ENCODE data around the gene IL18BP. TPM values are rescaled to one million over a fixed set of nuclear protein-coding genes. Genes with fewer than 3 reads are reported as not detected.
A peak's percentile ranks its signal among the peaks of the same experiment; 100 is the strongest.

The IL18BP gene
- total and polyA plus RNA-seq, 2 donors = 2.0 to 10.8 TPM

DNA sequence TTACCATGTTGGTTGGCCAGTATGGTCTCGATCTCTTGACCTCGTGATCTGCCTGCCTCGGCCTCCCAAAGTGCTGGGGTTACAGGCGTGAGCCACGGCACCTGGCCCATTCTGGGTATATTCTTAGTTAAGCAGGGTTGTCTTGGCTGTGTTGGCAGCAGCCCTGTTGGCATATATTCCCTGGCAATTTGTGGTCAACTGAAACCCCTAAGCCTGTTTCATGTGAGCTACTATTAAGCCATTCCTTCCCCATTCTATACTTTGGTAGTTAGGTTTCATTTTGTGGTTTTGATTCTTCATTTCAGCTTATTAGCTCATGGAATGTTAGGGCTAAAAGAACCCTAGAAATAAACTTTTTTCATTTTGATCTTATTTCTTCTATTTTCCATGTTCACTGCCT, 22.2 kb upstream of the IL18BP start:
- no peak overlapping the region for H3K4me3 ChIP-seq (ENCODE audit: low read length in 2 of 2)
- H3K4me1 ChIP-seq (ENCODE audit: control insufficient read depth in 2 of 2, insufficient read depth in 2 of 2, low read length in 2 of 2) = peaks cover 0 to 2% of the 10 kb centered on the region in 2 donors
- 96% methylated on average over 5 of the region's 5 CpGs for WGBS
- H3K27me3 ChIP-seq (ENCODE audit: control insufficient read depth in 2 of 2, insufficient read depth in 1 of 2, low read length in 1 of 2) = no peaks in the 10 kb centered on the region
- H3K36me3 ChIP-seq (ENCODE audit: control insufficient read depth in 2 of 2, insufficient read depth in 2 of 2, low read length in 1 of 2) = peaks cover 2 to 13% of the 10 kb centered on the region in 2 donors
- no peaks in the 10 kb centered on the region for H3K9me3 ChIP-seq (ENCODE audit: control insufficient read depth in 2 of 2, insufficient read depth in 1 of 2, low read length in 1 of 2)
- H3K27ac ChIP-seq (ENCODE audit: low read depth in 1 of 2, low read length in 1 of 2) = no peak overlapping the region
- DNase-seq (ENCODE audit: low read depth in 6 of 9, low spot score in 9 of 9) = no peak

DNA sequence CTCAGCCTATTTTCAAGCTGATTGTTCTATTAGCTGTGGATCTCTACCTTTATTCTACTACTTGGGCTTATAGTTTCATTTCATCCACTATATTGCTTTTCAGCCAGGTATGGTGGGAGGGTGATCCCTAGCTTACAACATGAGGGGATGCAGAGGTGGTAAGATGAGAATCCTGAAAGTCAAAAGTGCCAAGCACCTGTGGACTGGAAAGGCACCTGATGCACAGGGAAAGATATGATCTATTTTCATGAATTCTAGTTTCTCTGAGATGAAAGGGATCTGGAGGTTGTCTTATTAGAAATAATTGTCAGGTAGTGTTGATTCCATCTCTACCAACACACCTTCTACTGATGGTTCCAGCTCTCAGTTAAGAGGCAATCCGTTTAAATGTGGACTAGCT, 21.6 kb upstream of the IL18BP start:
- Histone ChIP-seq H3K9me3 (ENCODE audit: control insufficient read depth in 2 of 2, insufficient read depth in 1 of 2, low read length in 1 of 2) (no peaks in the 10 kb centered on the region), H3K4me1 (ENCODE audit: control insufficient read depth in 2 of 2, insufficient read depth in 2 of 2, low read length in 2 of 2) (peaks cover 0 to 2% of the 10 kb centered on the region in 2 donors), H3K4me3 (ENCODE audit: low read length in 2 of 2) (no peak overlapping the region), H3K27ac (ENCODE audit: low read depth in 1 of 2, low read length in 1 of 2) (no peak overlapping the region), H3K36me3 (ENCODE audit: control insufficient read depth in 2 of 2, insufficient read depth in 2 of 2, low read length in 1 of 2) (peaks cover 2 to 15% of the 10 kb centered on the region in 2 donors), H3K27me3 (ENCODE audit: control insufficient read depth in 2 of 2, insufficient read depth in 1 of 2, low read length in 1 of 2) (no peaks in the 10 kb centered on the region)
- no peak for DNase-seq (ENCODE audit: low read depth in 6 of 9, low spot score in 9 of 9)
- 93% methylated on average over 1 of the region's 1 CpG for WGBS

DNA sequence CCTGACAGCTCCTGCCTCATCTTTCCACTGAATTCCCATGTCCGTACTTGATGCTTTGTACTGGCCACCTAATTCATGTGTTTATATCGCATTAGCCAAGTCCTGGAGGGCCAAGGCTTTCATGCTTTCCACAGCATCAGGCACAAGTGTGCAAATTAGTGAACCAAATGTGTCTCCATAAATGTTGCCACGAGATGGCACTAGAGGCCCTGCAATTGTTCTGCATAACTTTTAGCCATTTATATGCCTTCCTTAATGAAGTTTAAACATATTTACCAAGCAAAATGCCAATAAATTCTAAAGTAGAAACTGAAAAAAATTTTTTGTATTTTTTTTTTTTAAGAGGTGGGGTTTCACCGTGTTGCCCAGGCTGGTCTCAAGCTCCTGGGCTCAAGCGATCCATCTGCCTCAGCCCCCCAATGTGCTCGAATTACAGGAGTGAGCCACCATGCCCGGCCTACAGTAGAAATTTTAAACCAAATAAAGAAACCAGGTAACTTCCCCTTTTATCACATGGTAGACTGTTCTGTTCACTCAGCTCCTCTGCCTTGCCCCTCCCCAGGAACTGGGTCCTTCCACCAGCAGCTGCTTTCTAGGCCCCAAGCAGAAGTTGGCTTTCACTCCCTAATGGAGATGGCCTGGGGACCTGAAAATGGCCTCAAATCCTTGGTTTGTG, 20.8 kb upstream of the IL18BP start:
- no peaks in the 10 kb centered on the region for H3K9me3 ChIP-seq (ENCODE audit: control insufficient read depth in 2 of 2, insufficient read depth in 1 of 2, low read length in 1 of 2)
- peak in 8 of 9 donors; percentile 34 to 74 (median 43) for DNase-seq (ENCODE audit: low read depth in 6 of 9, low spot score in 9 of 9)
- peaks cover 2 to 11% of the 10 kb centered on the region in 2 donors for H3K36me3 ChIP-seq (ENCODE audit: control insufficient read depth in 2 of 2, insufficient read depth in 2 of 2, low read length in 1 of 2)
- H3K4me3 ChIP-seq (ENCODE audit: low read length in 2 of 2) = no peak overlapping the region
- H3K27ac ChIP-seq (ENCODE audit: low read depth in 1 of 2, low read length in 1 of 2) = peak overlapping the region; percentile 7 to 31
- H3K4me1 ChIP-seq (ENCODE audit: control insufficient read depth in 2 of 2, insufficient read depth in 2 of 2, low read length in 2 of 2) = peaks cover 0 to 2% of the 10 kb centered on the region in 2 donors
- 49% methylated on average over 7 of the region's 7 CpGs for WGBS
- no peaks in the 10 kb centered on the region for H3K27me3 ChIP-seq (ENCODE audit: control insufficient read depth in 2 of 2, insufficient read depth in 1 of 2, low read length in 1 of 2)

DNA sequence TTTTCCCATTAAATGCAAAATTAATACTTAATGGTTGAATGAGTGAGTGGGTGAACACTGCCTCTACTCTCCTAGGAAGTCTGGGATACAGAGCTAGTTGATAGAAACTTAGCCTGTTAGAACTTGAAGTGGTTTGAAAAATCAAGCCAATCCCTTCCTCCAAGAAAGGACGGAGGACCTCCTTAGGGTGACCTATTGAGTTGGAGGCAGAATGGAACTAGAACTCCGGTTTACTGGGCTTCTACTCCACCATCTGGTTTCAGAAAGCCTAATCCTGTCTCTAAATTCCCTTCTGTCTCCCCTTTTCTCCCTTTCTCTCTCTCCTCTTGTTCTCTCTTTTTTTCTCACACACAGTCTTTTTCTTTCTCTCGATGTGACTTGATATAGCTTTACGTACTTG, 19.6 kb upstream of the IL18BP start:
- Histone ChIP-seq H3K4me1 (ENCODE audit: control insufficient read depth in 2 of 2, insufficient read depth in 2 of 2, low read length in 2 of 2) (peaks cover 0 to 2% of the 10 kb centered on the region in 2 donors), H3K27ac (ENCODE audit: low read depth in 1 of 2, low read length in 1 of 2) (no peak overlapping the region), H3K4me3 (ENCODE audit: low read length in 2 of 2) (no peak overlapping the region), H3K9me3 (ENCODE audit: control insufficient read depth in 2 of 2, insufficient read depth in 1 of 2, low read length in 1 of 2) (no peaks in the 10 kb centered on the region), H3K36me3 (ENCODE audit: control insufficient read depth in 2 of 2, insufficient read depth in 2 of 2, low read length in 1 of 2) (peaks cover 10 to 15% of the 10 kb centered on the region in 2 donors), H3K27me3 (ENCODE audit: control insufficient read depth in 2 of 2, insufficient read depth in 1 of 2, low read length in 1 of 2) (no peaks in the 10 kb centered on the region)
- WGBS = 98% methylated on average over 4 of the region's 4 CpGs
- DNase-seq (ENCODE audit: low read depth in 6 of 9, low spot score in 9 of 9) = no peak

DNA sequence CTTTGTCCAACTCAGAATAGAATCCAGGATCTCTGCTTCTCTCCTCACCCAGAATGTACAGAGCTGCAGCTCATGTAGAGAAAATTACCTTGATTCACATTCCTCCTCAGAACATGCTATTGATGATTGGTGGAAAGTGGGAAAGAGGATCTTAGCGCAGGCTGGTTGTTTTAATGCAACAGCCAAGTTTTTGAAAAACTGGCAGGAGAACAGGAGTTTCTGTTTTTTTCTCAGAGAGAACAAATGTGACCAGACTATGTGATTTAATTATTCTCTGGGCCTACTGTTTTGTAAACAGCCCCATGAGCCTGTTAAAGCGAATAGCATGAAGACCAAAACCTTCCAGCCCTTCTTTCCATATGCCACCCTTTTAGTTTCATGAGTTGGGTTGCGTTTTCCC, 19.1 kb upstream of the IL18BP start:
- DNase-seq (ENCODE audit: low read depth in 6 of 9, low spot score in 9 of 9) = no peak

DNA sequence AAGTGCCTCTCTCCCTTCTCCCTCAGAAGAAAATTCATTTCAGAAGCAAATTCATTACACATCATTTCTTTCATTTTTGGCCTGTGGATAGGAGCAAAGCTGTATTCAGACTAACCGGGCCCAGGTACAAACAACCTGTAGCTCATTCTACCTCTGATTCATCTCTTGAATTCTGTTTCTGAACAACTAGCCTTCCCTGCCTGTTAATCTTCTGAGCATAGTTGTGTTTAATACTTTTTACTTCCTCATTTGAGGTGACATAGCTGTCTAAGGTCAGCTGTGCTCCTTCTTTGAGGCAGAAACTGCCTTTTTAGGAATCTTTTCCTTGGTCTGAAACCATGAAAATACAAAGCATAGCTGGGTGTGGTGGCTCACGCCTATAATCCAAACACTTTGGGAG, 12.6 kb upstream of the IL18BP start:
- Histone ChIP-seq H3K36me3 (ENCODE audit: control insufficient read depth in 2 of 2, insufficient read depth in 2 of 2, low read length in 1 of 2) (peaks cover 23 to 32% of the 10 kb centered on the region in 2 donors), H3K27ac (ENCODE audit: low read depth in 1 of 2, low read length in 1 of 2) (no peak overlapping the region), H3K4me1 (ENCODE audit: control insufficient read depth in 2 of 2, insufficient read depth in 2 of 2, low read length in 2 of 2) (no peaks in the 10 kb centered on the region), H3K9me3 (ENCODE audit: control insufficient read depth in 2 of 2, insufficient read depth in 1 of 2, low read length in 1 of 2) (no peaks in the 10 kb centered on the region), H3K27me3 (ENCODE audit: control insufficient read depth in 2 of 2, insufficient read depth in 1 of 2, low read length in 1 of 2) (no peaks in the 10 kb centered on the region), H3K4me3 (ENCODE audit: low read length in 2 of 2) (no peak overlapping the region)
- DNase-seq (ENCODE audit: low read depth in 6 of 9, low spot score in 9 of 9) = no peak
- 81% methylated on average over 2 of the region's 2 CpGs for WGBS

More for the DNA sequence above, 19.1 kb upstream of the IL18BP start:
- Histone ChIP-seq H3K9me3 (ENCODE audit: control insufficient read depth in 2 of 2, insufficient read depth in 1 of 2, low read length in 1 of 2) (no peaks in the 10 kb centered on the region), H3K36me3 (ENCODE audit: control insufficient read depth in 2 of 2, insufficient read depth in 2 of 2, low read length in 1 of 2) (peaks cover 10 to 15% of the 10 kb centered on the region in 2 donors), H3K27ac (ENCODE audit: low read depth in 1 of 2, low read length in 1 of 2) (no peak overlapping the region), H3K4me3 (ENCODE audit: low read length in 2 of 2) (no peak overlapping the region), H3K4me1 (ENCODE audit: control insufficient read depth in 2 of 2, insufficient read depth in 2 of 2, low read length in 2 of 2) (peaks cover 0 to 2% of the 10 kb centered on the region in 2 donors), H3K27me3 (ENCODE audit: control insufficient read depth in 2 of 2, insufficient read depth in 1 of 2, low read length in 1 of 2) (no peaks in the 10 kb centered on the region)
- 98% methylated on average over 3 of the region's 3 CpGs for WGBS

DNA sequence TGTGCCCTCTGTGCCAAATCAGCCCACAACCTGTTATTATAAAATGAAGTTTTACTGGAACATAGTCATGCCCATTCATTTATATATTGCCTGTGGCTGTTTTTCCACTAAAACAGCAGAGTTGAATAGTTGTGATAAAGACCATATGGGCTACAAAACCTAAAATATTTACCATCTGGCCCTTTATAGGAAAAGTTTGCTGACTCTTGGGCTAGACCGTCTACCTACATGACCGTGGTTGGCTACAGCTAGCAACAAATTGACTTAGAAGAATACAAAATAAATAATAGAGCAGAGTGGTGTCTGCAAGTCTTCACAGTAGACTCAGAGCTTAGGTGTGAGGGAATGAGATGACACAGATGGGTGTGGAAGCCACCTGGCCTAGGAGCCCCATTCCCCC, 11.2 kb upstream of the IL18BP start:
- WGBS = 49% methylated on average over 2 of the region's 2 CpGs
- Histone ChIP-seq H3K27me3 (ENCODE audit: control insufficient read depth in 2 of 2, insufficient read depth in 1 of 2, low read length in 1 of 2) (no peaks in the 10 kb centered on the region), H3K4me1 (ENCODE audit: control insufficient read depth in 2 of 2, insufficient read depth in 2 of 2, low read length in 2 of 2) (no peaks in the 10 kb centered on the region), H3K36me3 (ENCODE audit: control insufficient read depth in 2 of 2, insufficient read depth in 2 of 2, low read length in 1 of 2) (peaks cover 23 to 32% of the 10 kb centered on the region in 2 donors), H3K4me3 (ENCODE audit: low read length in 2 of 2) (no peak overlapping the region), H3K27ac (ENCODE audit: low read depth in 1 of 2, low read length in 1 of 2) (no peak overlapping the region), H3K9me3 (ENCODE audit: control insufficient read depth in 2 of 2, insufficient read depth in 1 of 2, low read length in 1 of 2) (no peaks in the 10 kb centered on the region)
- DNase-seq (ENCODE audit: low read depth in 6 of 9, low spot score in 9 of 9) = no peak

DNA sequence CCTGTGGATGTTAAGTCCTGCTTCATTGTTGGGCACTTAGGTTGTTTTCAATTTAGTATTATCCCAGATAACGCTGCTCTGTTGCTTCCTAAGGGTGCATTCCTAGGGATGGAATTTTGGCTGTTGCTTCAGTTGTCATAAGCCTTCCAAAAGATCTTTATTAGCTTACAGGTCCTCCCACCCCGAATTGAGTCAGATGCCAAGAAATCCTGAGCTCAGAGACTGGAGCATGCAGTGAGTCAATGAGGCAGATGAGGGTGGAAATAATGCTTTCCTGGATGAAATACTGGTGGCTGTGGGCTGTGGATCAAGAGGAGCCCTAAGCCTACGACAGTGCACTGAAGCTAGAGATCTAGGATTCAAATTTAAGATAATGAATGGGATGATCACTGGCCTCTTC, 10.7 kb upstream of the IL18BP start:
- DNase-seq (ENCODE audit: low read depth in 6 of 9, low spot score in 9 of 9) = no peak
- Histone ChIP-seq H3K9me3 (ENCODE audit: control insufficient read depth in 2 of 2, insufficient read depth in 1 of 2, low read length in 1 of 2) (no peaks in the 10 kb centered on the region), H3K27ac (ENCODE audit: low read depth in 1 of 2, low read length in 1 of 2) (no peak overlapping the region), H3K27me3 (ENCODE audit: control insufficient read depth in 2 of 2, insufficient read depth in 1 of 2, low read length in 1 of 2) (no peaks in the 10 kb centered on the region), H3K4me1 (ENCODE audit: control insufficient read depth in 2 of 2, insufficient read depth in 2 of 2, low read length in 2 of 2) (no peaks in the 10 kb centered on the region), H3K4me3 (ENCODE audit: low read length in 2 of 2) (no peak overlapping the region), H3K36me3 (ENCODE audit: control insufficient read depth in 2 of 2, insufficient read depth in 2 of 2, low read length in 1 of 2) (peaks cover 23 to 32% of the 10 kb centered on the region in 2 donors)
- 94% methylated on average over 3 of the region's 3 CpGs for WGBS

DNA sequence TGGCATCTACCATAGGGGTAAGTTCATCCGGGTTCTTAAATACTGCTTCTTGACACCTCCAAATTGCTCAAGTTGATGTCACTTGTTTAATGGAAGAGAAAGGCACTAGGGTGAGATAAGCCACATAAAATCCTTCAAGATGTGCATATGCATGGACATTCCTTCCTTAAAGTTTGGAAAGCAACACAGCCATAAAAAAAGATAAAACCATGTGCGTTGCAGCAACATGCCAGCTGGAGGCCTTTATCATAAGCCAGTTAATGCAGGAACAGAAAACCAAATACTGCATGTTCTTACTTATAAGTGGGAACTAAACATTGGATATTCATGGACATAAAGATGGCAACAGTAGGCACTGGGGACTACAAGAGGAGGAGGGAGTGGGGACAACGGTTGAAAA, 8.0 kb upstream of the IL18BP start:
- Histone ChIP-seq H3K9me3 (ENCODE audit: control insufficient read depth in 2 of 2, insufficient read depth in 1 of 2, low read length in 1 of 2) (no peaks in the 10 kb centered on the region), H3K36me3 (ENCODE audit: control insufficient read depth in 2 of 2, insufficient read depth in 2 of 2, low read length in 1 of 2) (peaks cover 15 to 25% of the 10 kb centered on the region in 2 donors), H3K27ac (ENCODE audit: low read depth in 1 of 2, low read length in 1 of 2) (no peak overlapping the region), H3K4me1 (ENCODE audit: control insufficient read depth in 2 of 2, insufficient read depth in 2 of 2, low read length in 2 of 2) (no peaks in the 10 kb centered on the region), H3K4me3 (ENCODE audit: low read length in 2 of 2) (no peak overlapping the region), H3K27me3 (ENCODE audit: control insufficient read depth in 2 of 2, insufficient read depth in 1 of 2, low read length in 1 of 2) (no peaks in the 10 kb centered on the region)
- DNase-seq (ENCODE audit: low read depth in 6 of 9, low spot score in 9 of 9) = no peak
- 66% methylated on average over 3 of the region's 3 CpGs for WGBS
